Sigmoid colon (tissue), 4 donors: ENCODE data around the gene CDHR2.

Experiments
- EP300 ChIP-seq, 4 donors: sonication (generic); formaldehyde crosslinking; IDR thresholded peaks; one replicate each; pipeline ENCODE4 v1.6.1; 2017; ENCODE audit warnings: antibody characterized with exemption in 4 of 4
- POLR2A ChIP-seq, 2 donors: fragments of 450-650 bp; IDR thresholded peaks; one replicate each; pipeline ENCODE4 v1.6.1; 2016; ENCODE audit warnings: antibody characterized with exemption in 2 of 2, mild to moderate bottlenecking in 2 of 2, moderate library complexity in 2 of 2

DNA sequence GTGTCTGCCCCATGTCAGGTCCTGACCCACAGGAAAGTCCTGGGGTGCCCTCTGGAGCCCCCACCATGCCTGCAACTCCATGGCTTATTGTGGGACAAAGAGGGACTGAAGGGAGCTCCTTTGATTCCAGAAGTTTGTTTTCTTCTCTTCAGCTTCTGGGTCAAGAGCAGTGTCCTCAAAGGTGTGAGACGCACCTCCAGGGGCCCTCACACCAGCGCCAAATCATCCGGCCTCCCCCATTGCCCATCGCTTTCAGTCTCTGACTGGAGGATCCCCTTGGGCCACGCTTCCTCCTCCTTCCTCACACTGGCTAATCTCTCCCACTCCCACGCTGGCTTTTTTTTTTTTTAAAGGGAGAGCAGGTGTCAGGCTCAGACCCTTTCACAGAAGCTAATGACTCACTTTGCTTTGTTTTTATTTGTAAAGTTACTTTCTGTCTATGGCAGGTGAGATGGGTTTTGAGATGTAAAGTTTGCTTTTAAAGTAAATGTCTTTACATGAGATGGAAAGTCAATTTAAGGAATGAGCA lies 16.7 kb downstream of the CDHR2 start:
- no peak for TF ChIP-seq POLR2A (IDR thresholded peaks at IDR 0.05)
- TF ChIP-seq EP300 (IDR thresholded peaks at IDR 0.05) = no peak
